ENCODE results near the gene MC1R.
"Not testable (repeated sequence)": the region's sequence is repeated elsewhere in the genome, so short reads cannot be mapped to it uniquely, and the experiment has no call there.

MC1R gene

GRCh38 chr16:89918453-89919347, at the start of gene MC1R:
MC1R (plus strand) TSS chr16:89918862; CDS start chr16:89919259, 397 bp downstream.
- peak within 1 kb of the TSS; percentile 71 for H3K9ac ChIP-seq (ENCODE audit: low read depth, low read length)
- H3K9me3 ChIP-seq (ENCODE audit: control insufficient read depth, insufficient read depth, low read length), result no peaks in the 10 kb centered on the region
- H3K36me3 ChIP-seq (ENCODE audit: insufficient read depth, low read length), result no peaks in the 10 kb centered on the region
- peaks cover 14% of the 10 kb centered on the region; the same call in 1 of the 2 replicates for H3K4me1 ChIP-seq (ENCODE audit: insufficient read depth, low read length)

- peaks cover 6% of the 10 kb centered on the region for H3K9me3 ChIP-seq (ENCODE audit: control insufficient read depth, insufficient read depth, low read length)
- H3K9ac ChIP-seq (ENCODE audit: low read depth, low read length), result no peak overlapping the region
- no peaks in the 10 kb centered on the region; the same call in 1 of the 2 replicates for H3K36me3 ChIP-seq (ENCODE audit: insufficient read depth, low read length)
- H3K4me1 ChIP-seq (ENCODE audit: insufficient read depth, low read length), result no peaks in the 10 kb centered on the region
These were observed 48.8 kb upstream of the MC1R start for GRCh38 chr16:89869911-89870310.

- Histone ChIP-seq H3K4me1 (ENCODE audit: insufficient read depth, low read length) (no peaks in the 10 kb centered on the region), H3K9me3 (ENCODE audit: control insufficient read depth, insufficient read depth, low read length) (peaks cover 9% of the 10 kb centered on the region), H3K36me3 (ENCODE audit: insufficient read depth, low read length) (no peaks in the 10 kb centered on the region; the same call in 1 of the 2 replicates), H3K9ac (ENCODE audit: low read depth, low read length) (no peak overlapping the region)
These were observed 48.2 kb upstream of the MC1R start for GRCh38 chr16:89870440-89870839.

GRCh38 chr16:89871895-89872294, 46.8 kb upstream of the MC1R start:
- Histone ChIP-seq H3K36me3 (ENCODE audit: insufficient read depth, low read length) (peaks cover 4% of the 10 kb centered on the region), H3K9me3 (ENCODE audit: control insufficient read depth, insufficient read depth, low read length) (peaks cover 9% of the 10 kb centered on the region), H3K9ac (ENCODE audit: low read depth, low read length) (no peak overlapping the region), H3K4me1 (ENCODE audit: insufficient read depth, low read length) (no peaks in the 10 kb centered on the region)

GRCh38 chr16:89873109-89873971, 45.3 kb upstream of the MC1R start, which contains the start of gene TCF25:
TCF25 (plus strand) TSS chr16:89873592; CDS start chr16:89873668, 76 bp downstream.
- H3K36me3 ChIP-seq (ENCODE audit: insufficient read depth, low read length), result peaks cover 4% of the 10 kb centered on the region
- H3K9ac ChIP-seq (ENCODE audit: low read depth, low read length), result peak within 1 kb of the TSS; percentile 99
- no peaks in the 10 kb centered on the region for H3K4me1 ChIP-seq (ENCODE audit: insufficient read depth, low read length)
- peaks cover 4% of the 10 kb centered on the region for H3K9me3 ChIP-seq (ENCODE audit: control insufficient read depth, insufficient read depth, low read length)

- H3K36me3 ChIP-seq (ENCODE audit: insufficient read depth, low read length), result peaks cover 4% of the 10 kb centered on the region
These were observed 44.5 kb upstream of the MC1R start for GRCh38 chr16:89873972-89874689.

GRCh38 chr16:89879123-89879522, 39.5 kb upstream of the MC1R start:
- peaks cover 13% of the 10 kb centered on the region for H3K36me3 ChIP-seq (ENCODE audit: insufficient read depth, low read length)
- H3K9ac ChIP-seq (ENCODE audit: low read depth, low read length); H3K4me1 ChIP-seq (ENCODE audit: insufficient read depth, low read length); H3K9me3 ChIP-seq (ENCODE audit: control insufficient read depth, insufficient read depth, low read length): not testable (repeated sequence)

More at GRCh38 chr16:89873972-89874689, 44.5 kb upstream of the MC1R start:
- no peaks in the 10 kb centered on the region for H3K4me1 ChIP-seq (ENCODE audit: insufficient read depth, low read length)
- 0 out of 2 replicates have a peak, but pooled peaks cover 3% of the 10 kb centered on the region for H3K9me3 ChIP-seq (ENCODE audit: control insufficient read depth, insufficient read depth, low read length)
- H3K9ac ChIP-seq (ENCODE audit: low read depth, low read length), result peak overlapping the region; percentile 99

GRCh38 chr16:89880477-89881367, 37.9 kb upstream of the MC1R start:
- H3K9me3 ChIP-seq (ENCODE audit: control insufficient read depth, insufficient read depth, low read length), result no peaks in the 10 kb centered on the region
- H3K36me3 ChIP-seq (ENCODE audit: insufficient read depth, low read length), result peaks cover 12% of the 10 kb centered on the region
- H3K9ac ChIP-seq (ENCODE audit: low read depth, low read length), result no peak overlapping the region
- H3K4me1 ChIP-seq (ENCODE audit: insufficient read depth, low read length), result no peaks in the 10 kb centered on the region

GRCh38 chr16:89881368-89881730, 37.3 kb upstream of the MC1R start:
- Histone ChIP-seq H3K4me1 (ENCODE audit: insufficient read depth, low read length) (no peaks in the 10 kb centered on the region), H3K9ac (ENCODE audit: low read depth, low read length) (no peak overlapping the region), H3K36me3 (ENCODE audit: insufficient read depth, low read length) (peaks cover 8% of the 10 kb centered on the region), H3K9me3 (ENCODE audit: control insufficient read depth, insufficient read depth, low read length) (no peaks in the 10 kb centered on the region)

- Histone ChIP-seq H3K9me3 (ENCODE audit: control insufficient read depth, insufficient read depth, low read length) (no peaks in the 10 kb centered on the region), H3K9ac (ENCODE audit: low read depth, low read length) (no peak overlapping the region), H3K4me1 (ENCODE audit: insufficient read depth, low read length) (no peaks in the 10 kb centered on the region), H3K36me3 (ENCODE audit: insufficient read depth, low read length) (peaks cover 17% of the 10 kb centered on the region)
These were observed 35.2 kb upstream of the MC1R start for GRCh38 chr16:89883346-89884040.

- Histone ChIP-seq H3K36me3 (ENCODE audit: insufficient read depth, low read length) (peaks cover 17% of the 10 kb centered on the region), H3K4me1 (ENCODE audit: insufficient read depth, low read length) (no peaks in the 10 kb centered on the region), H3K9ac (ENCODE audit: low read depth, low read length) (no peak overlapping the region), H3K9me3 (ENCODE audit: control insufficient read depth, insufficient read depth, low read length) (no peaks in the 10 kb centered on the region)
These were observed 34.6 kb upstream of the MC1R start for GRCh38 chr16:89884041-89884421.

GRCh38 chr16:89887243-89887642, 31.4 kb upstream of the MC1R start:
- Histone ChIP-seq H3K36me3 (ENCODE audit: insufficient read depth, low read length) (peaks cover 17% of the 10 kb centered on the region), H3K9ac (ENCODE audit: low read depth, low read length) (no peak overlapping the region), H3K4me1 (ENCODE audit: insufficient read depth, low read length) (no peaks in the 10 kb centered on the region), H3K9me3 (ENCODE audit: control insufficient read depth, insufficient read depth, low read length) (no peaks in the 10 kb centered on the region)

GRCh38 chr16:89890200-89890599, 28.5 kb upstream of the MC1R start:
- Histone ChIP-seq H3K9ac (ENCODE audit: low read depth, low read length) (no peak overlapping the region), H3K9me3 (ENCODE audit: control insufficient read depth, insufficient read depth, low read length) (no peaks in the 10 kb centered on the region), H3K4me1 (ENCODE audit: insufficient read depth, low read length) (no peaks in the 10 kb centered on the region), H3K36me3 (ENCODE audit: insufficient read depth, low read length) (peaks cover 13% of the 10 kb centered on the region)
